GM12864 (cell line): Measurements from ENCODE around the gene SLC39A13.

ENCODE experiments used
- DNase-seq: peaks from one replicate; pipeline ENCODE4 v3.0.0-alpha.2; 2011; ENCODE audit warnings: low read depth
- H3K4me3 ChIP-seq: 2 replicates; pipeline ENCODE4 v1.5.1; 2011; ENCODE audit warnings: mild to moderate bottlenecking, low read depth, low read length, control low read depth
- CTCF ChIP-seq: IDR thresholded peaks from 2 replicates; pipeline ENCODE4 v1.5.1; 2011; ENCODE audit warnings: low read depth, mild to moderate bottlenecking, moderate library complexity, low read length, control low read depth, inconsistent platforms; ENCODE audit errors: missing control alignments

SLC39A13 gene

DNA sequence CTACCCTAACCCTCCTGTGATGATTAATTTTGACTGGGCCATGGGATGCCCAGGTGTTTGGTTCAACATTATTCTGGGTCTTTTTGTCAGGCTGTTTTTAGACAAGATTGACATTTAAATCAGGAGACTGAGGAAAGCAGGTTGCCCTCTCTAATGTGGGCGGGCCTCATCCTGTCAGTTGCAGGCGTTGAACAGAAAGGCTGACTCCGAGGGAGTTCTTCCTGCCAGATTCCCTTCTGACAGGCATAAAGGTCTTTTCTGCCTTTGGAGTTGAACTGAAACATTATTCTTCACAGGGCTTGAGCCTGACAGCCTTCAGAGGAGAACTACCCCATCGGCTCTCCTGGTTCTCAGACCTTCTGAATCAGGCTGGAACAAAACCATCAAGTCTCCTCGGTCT lies 22.1 kb downstream of the SLC39A13 start:
- no peak overlapping the region for H3K4me3 ChIP-seq
- no peak for DNase-seq
- TF ChIP-seq CTCF = no peak

GRCh38 chr11:47431356-47432083 lies 23.1 kb downstream of the SLC39A13 start:
- no peak for DNase-seq
- TF ChIP-seq CTCF = no peak
- H3K4me3 ChIP-seq = no peak overlapping the region

DNA sequence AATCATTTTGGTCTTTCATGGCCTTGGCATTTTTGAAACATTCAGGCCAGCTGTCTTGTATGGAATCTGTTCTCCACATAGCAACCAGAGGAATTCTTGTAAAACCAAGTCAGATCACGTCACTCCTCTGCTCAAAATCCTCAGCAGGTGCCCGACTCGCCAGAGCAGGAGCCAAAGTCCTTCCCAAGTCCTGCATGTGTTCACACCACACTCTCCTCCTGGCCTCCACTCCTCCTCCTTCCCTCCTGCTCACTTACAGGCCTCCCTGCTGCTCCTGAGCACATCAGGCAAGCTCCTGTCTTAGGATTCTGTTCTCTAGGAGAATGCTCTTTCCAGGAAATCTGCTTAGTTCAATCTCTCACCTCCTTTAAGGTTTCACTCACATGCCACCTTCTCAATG lies 24.8 kb downstream of the SLC39A13 start:
- no peak for DNase-seq
- TF ChIP-seq CTCF = no peak
- no peak overlapping the region for H3K4me3 ChIP-seq

DNA sequence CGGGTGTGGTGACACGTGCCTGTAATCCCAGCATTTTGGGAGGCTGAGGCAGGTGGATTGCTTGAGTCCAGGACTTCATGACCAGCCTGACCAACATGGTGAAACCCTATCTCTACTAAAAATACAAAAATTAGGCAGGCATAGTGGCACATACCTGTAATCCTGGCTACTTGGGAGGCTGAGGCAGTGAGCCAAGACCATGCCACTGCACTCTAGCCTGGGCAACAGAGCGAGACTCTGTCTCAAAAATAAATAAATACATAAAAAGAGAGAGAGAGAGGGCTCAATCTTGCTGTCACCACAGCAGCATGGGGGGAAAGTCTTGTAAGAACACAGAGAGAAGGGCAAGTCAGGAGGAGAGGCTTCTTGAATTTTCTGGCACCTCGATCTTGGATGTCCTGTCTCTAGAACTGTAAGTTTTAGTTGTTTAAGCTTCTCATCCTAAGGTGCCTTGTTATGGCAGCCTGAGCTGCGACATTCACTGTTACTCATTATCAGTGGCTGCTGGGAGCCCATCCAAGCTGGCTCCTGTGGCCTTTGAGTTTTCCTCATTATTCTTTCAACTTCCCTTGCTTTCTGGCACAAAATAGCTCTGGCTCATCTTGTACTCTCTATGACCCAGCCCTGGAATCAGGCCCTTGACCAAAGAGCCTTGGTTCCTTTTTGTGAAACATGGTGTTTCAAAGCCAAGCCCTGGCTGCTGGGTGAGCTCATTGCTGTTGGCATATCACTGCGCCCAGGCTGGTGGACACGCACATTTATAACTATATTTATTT lies 25.8 kb downstream of the SLC39A13 start:
- no peak for DNase-seq
- no peak overlapping the region for H3K4me3 ChIP-seq
- no peak for TF ChIP-seq CTCF

DNA sequence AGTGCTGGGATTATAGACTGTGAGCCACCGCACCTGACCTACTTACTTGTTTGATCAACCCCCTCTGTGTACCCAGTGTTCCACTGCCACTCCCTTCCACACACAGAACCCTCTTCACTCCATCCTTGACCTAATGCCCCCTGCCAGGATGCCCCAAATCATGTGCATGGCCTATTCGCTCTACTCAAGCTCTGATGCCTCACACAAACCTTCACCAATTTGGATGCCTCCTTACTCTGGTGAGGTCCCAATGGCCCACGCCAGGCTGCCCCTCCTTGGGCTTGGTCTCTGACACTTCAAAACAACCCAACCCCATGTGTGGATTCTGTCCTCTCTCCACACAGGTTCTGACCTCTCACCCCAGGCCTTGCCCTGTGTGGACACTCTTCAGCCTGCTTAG lies 27.3 kb downstream of the SLC39A13 start:
- no peak overlapping the region for H3K4me3 ChIP-seq
- no peak for DNase-seq
- no peak for TF ChIP-seq CTCF

GRCh38 chr11:47436726-47437125 lies 28.3 kb downstream of the SLC39A13 start:
- TF ChIP-seq CTCF = no peak
- DNase-seq = no peak
- H3K4me3 ChIP-seq = no peak overlapping the region

GRCh38 chr11:47437218-47437745 lies 28.9 kb downstream of the SLC39A13 start:
- no peak for TF ChIP-seq CTCF
- DNase-seq = no peak
- no peak overlapping the region for H3K4me3 ChIP-seq
